HepG2 (cell line): Measurements from ENCODE around the gene TMEM9. TPM values are rescaled to one million over a fixed set of nuclear protein-coding genes. Genes with fewer than 3 reads are reported as not detected.

ENCODE experiments used
- ETV6 ChIP-seq: sonication (generic); formaldehyde crosslinking; conservative IDR thresholded peaks from 2 replicates; pipeline ENCODE4 v1.4.0; 2020; ENCODE audit warnings: missing genetic modification reagents
- EZH2 ChIP-seq: conservative IDR thresholded peaks from 2 replicates; pipeline ENCODE4 v1.6.1; 2012; ENCODE audit warnings: mild to moderate bottlenecking, low read depth, low read length, moderate library complexity
- ISX ChIP-seq: sonication (generic); formaldehyde crosslinking; conservative IDR thresholded peaks from 2 replicates; pipeline ENCODE4 v1.5.0; 2020; ENCODE audit warnings: missing genetic modification reagents
- JUND ChIP-seq: sonication (generic); formaldehyde crosslinking; IDR thresholded peaks from 2 replicates; pipeline ENCODE4 v1.8.0; 2022; ENCODE audit warnings: mild to moderate bottlenecking, missing genetic modification reagents
- KDM4B ChIP-seq: sonication (generic); formaldehyde crosslinking; IDR thresholded peaks from 2 replicates; pipeline ENCODE4 v1.4.0; 2020; ENCODE audit warnings: missing genetic modification reagents
- KMT2A ChIP-seq: sonication (generic); formaldehyde crosslinking; IDR thresholded peaks from 2 replicates; pipeline ENCODE4 v1.4.0; 2020; ENCODE audit warnings: missing genetic modification reagents
- MTA3 ChIP-seq: sonication (generic); formaldehyde crosslinking; IDR thresholded peaks from 2 replicates; pipeline ENCODE4 v1.4.0; 2020; ENCODE audit warnings: missing genetic modification reagents
- NAIF1 ChIP-seq: sonication (generic); formaldehyde crosslinking; IDR thresholded peaks from 2 replicates; pipeline ENCODE4 v1.5.0; 2020; ENCODE audit warnings: mild to moderate bottlenecking, missing genetic modification reagents, borderline replicate concordance
- NR1H2 ChIP-seq: sonication (generic); formaldehyde crosslinking; IDR thresholded peaks from 2 replicates; pipeline ENCODE4 v1.8.1; 2022; ENCODE audit warnings: low read depth, missing genetic modification reagents, borderline replicate concordance
- PAF1 ChIP-seq: IDR thresholded peaks from 2 replicates; pipeline ENCODE4 v1.6.1; 2016; ENCODE audit warnings: missing genetic modification reagents, missing compliant biosample characterization
- SRF ChIP-seq: IDR thresholded peaks from 2 replicates; pipeline ENCODE4 v1.6.1; 2011; ENCODE audit warnings: mild to moderate bottlenecking, low read depth, low read length, moderate library complexity
- YEATS2 ChIP-seq: sonication (generic); formaldehyde crosslinking; IDR thresholded peaks from 2 replicates; pipeline ENCODE4 v1.4.0; 2020; ENCODE audit warnings: missing genetic modification reagents, borderline replicate concordance
- ZBTB4 ChIP-seq: sonication (generic); formaldehyde crosslinking; IDR thresholded peaks from 2 replicates; pipeline ENCODE4 v1.4.0; 2020; ENCODE audit warnings: missing genetic modification reagents, mild to moderate bottlenecking, borderline replicate concordance
- ZNF138 ChIP-seq: sonication (generic); formaldehyde crosslinking; IDR thresholded peaks from 2 replicates; pipeline ENCODE4 v1.5.0; 2020; ENCODE audit warnings: mild to moderate bottlenecking, low read depth, missing genetic modification reagents
- polyA plus RNA-seq, 8 experiments: library from polyadenylated mRNA; depleted of rRNA in 3 of 8; stranded (reverse) in 7 of 8; unstranded in 1 of 8; fragments of >200 nt; fragmentation: Illumina TruSeq in 4 of 8; extraction: Trizol in 4 of 8; gene quantifications; 2 replicates each; pipeline versions ENCODE4 v1.2.1 to v1.2.3, GENCODE V29; 2011 to 2016; ENCODE audit warnings: low read depth in 4 of 8, missing spikeins in 1 of 8, mixed read lengths in 1 of 8; ENCODE audit not compliant: insufficient read depth in 1 of 8
- total RNA-seq, 5 experiments: library from RNA; depleted of rRNA; stranded (reverse); fragments of >200 nt; fragmentation: Illumina TruSeq; extraction: Trizol; gene quantifications; 2 replicates each; pipeline ENCODE4 v1.2.3, GENCODE V29; 2016; ENCODE audit warnings: low read depth in 1 of 5
- TF ChIP-seq, protein P1 (sequence below): sonication (generic); formaldehyde crosslinking; IDR thresholded peaks from 2 replicates; pipeline ENCODE4 v1.4.0; 2020; ENCODE audit warnings: missing genetic modification reagents
- TF ChIP-seq, protein P2 (sequence below), 2 experiments: sonication (generic) in 1 of 2; formaldehyde crosslinking in 1 of 2; IDR thresholded peaks; 2 replicates each; pipeline versions ENCODE4 v1.6.1 to v1.9.0; 2014 to 2022; ENCODE audit warnings: antibody characterized with exemption in 1 of 2, borderline replicate concordance in 1 of 2, inconsistent platforms in 1 of 2, low read depth in 1 of 2, missing genetic modification reagents in 1 of 2
- TF ChIP-seq, protein P3 (sequence below): sonication (generic); formaldehyde crosslinking; IDR thresholded peaks from 2 replicates; pipeline ENCODE4 v1.4.0; 2020; ENCODE audit warnings: missing genetic modification reagents

The TMEM9 gene
- total and polyA plus RNA-seq, 2 of the 13 experiments (the other 11 are each of a cell fraction or from before 2014, with no cell fraction given), result 60.9 to 102 TPM

GRCh38 chr1:201170533-201171062, 16.3 kb upstream of the TMEM9 start (continued):
- TF ChIP-seq, protein P1, sequence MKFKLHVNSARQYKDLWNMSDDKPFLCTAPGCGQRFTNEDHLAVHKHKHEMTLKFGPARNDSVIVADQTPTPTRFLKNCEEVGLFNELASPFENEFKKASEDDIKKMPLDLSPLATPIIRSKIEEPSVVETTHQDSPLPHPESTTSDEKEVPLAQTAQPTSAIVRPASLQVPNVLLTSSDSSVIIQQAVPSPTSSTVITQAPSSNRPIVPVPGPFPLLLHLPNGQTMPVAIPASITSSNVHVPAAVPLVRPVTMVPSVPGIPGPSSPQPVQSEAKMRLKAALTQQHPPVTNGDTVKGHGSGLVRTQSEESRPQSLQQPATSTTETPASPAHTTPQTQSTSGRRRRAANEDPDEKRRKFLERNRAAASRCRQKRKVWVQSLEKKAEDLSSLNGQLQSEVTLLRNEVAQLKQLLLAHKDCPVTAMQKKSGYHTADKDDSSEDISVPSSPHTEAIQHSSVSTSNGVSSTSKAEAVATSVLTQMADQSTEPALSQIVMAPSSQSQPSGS (CRISPR knock-in tag), result peak; percentile 94
- TF ChIP-seq KMT2A (CRISPR knock-in tag), result peak; percentile 26; the same call in 1 of the 2 replicates
- no peak for TF ChIP-seq PAF1
- TF ChIP-seq, protein P2, sequence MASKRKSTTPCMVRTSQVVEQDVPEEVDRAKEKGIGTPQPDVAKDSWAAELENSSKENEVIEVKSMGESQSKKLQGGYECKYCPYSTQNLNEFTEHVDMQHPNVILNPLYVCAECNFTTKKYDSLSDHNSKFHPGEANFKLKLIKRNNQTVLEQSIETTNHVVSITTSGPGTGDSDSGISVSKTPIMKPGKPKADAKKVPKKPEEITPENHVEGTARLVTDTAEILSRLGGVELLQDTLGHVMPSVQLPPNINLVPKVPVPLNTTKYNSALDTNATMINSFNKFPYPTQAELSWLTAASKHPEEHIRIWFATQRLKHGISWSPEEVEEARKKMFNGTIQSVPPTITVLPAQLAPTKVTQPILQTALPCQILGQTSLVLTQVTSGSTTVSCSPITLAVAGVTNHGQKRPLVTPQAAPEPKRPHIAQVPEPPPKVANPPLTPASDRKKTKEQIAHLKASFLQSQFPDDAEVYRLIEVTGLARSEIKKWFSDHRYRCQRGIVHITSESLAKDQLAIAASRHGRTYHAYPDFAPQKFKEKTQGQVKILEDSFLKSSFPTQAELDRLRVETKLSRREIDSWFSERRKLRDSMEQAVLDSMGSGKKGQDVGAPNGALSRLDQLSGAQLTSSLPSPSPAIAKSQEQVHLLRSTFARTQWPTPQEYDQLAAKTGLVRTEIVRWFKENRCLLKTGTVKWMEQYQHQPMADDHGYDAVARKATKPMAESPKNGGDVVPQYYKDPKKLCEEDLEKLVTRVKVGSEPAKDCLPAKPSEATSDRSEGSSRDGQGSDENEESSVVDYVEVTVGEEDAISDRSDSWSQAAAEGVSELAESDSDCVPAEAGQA (IDR thresholded peaks at IDR 0.05; ENCODE audit: low read depth), result no peak
- TF ChIP-seq, protein P2 (CRISPR knock-in tag; IDR thresholded peaks at IDR 0.05; ENCODE audit: borderline replicate concordance), result peak; percentile 86; the same call in 1 of the 2 replicates
- no peak for TF ChIP-seq NAIF1 (CRISPR knock-in tag)
- TF ChIP-seq, protein P3, sequence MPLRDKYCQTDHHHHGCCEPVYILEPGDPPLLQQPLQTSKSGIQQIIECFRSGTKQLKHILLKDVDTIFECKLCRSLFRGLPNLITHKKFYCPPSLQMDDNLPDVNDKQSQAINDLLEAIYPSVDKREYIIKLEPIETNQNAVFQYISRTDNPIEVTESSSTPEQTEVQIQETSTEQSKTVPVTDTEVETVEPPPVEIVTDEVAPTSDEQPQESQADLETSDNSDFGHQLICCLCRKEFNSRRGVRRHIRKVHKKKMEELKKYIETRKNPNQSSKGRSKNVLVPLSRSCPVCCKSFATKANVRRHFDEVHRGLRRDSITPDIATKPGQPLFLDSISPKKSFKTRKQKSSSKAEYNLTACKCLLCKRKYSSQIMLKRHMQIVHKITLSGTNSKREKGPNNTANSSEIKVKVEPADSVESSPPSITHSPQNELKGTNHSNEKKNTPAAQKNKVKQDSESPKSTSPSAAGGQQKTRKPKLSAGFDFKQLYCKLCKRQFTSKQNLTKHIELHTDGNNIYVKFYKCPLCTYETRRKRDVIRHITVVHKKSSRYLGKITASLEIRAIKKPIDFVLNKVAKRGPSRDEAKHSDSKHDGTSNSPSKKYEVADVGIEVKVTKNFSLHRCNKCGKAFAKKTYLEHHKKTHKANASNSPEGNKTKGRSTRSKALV (CRISPR knock-in tag), result no peak
- TF ChIP-seq ZNF138, result no peak
- TF ChIP-seq YEATS2 (CRISPR knock-in tag), result peak; percentile 57; the same call in 1 of the 2 replicates
- no peak; the same call in 1 of the 2 replicates for TF ChIP-seq KDM4B (CRISPR knock-in tag)
- TF ChIP-seq EZH2, result no peak
- no peak for TF ChIP-seq ETV6 (CRISPR knock-in tag)
- peak; percentile 34; the same call in 1 of the 2 replicates for TF ChIP-seq JUND (CRISPR knock-in tag)
- TF ChIP-seq MTA3 (CRISPR knock-in tag), result no peak
- TF ChIP-seq NR1H2 (CRISPR knock-in tag), result no peak
- 0 out of 2 replicates have a peak, but pooled peaks have one; percentile 30 for TF ChIP-seq ZBTB4 (CRISPR knock-in tag)
- TF ChIP-seq ISX (CRISPR knock-in tag), result no peak
- TF ChIP-seq SRF, result no peak; the same call in 1 of the 2 replicates
